Metanephros (tissue), 1 donor: Measurements from ENCODE around the gene EFHB. TPM values are rescaled to one million over a fixed set of nuclear protein-coding genes. Genes with fewer than 3 reads are reported as not detected.

Experiments used
- total RNA-seq: library from RNA; depleted of rRNA; stranded (reverse); fragments of >200 nt; gene quantifications from one replicate; pipeline ENCODE4 v1.2.3, GENCODE V29; 2014

EFHB gene
- 1.5 TPM for total RNA-seq

GRCh38 chr3:19934098-19934566 lies at the start of gene EFHB:
EFHB (minus strand) TSS chr3:19934217; CDS start chr3:19934018, 199 bp downstream.

GRCh38 chr3:19946832-19947548 lies 13.0 kb upstream of the EFHB start, which contains the start of gene RAB5A:
RAB5A (plus strand) TSS chr3:19947097; CDS start chr3:19950899, 3,802 bp downstream.

Other genes starting within 250 kb of the EFHB start
- gene RAB5A, start 12.9 kb upstream of the EFHB start, total RNA-seq: 72.7 TPM
- not detected for gene PP2D1, start 78.0 kb upstream of the EFHB start, total RNA-seq
- gene KAT2B, start 106.2 kb upstream of the EFHB start, total RNA-seq: 17.3 TPM